PC-3 (cell line): ENCODE measurements around the gene IL4I1. TPM values are rescaled to one million over a fixed set of nuclear protein-coding genes. Genes with fewer than 3 reads are reported as not detected.

Experiments
- ATAC-seq: fragments of 200-7000 bp; cut with Tn5 transposase; 2 replicates; pipeline ENCODE4 v1.9.1; 2020; ENCODE audit warnings: mild to moderate bottlenecking, moderate library complexity
- BruUV-seq: library from RNA; stranded (reverse); fragments of 400-500 nt; replicated peaks from 2 replicates; lab custom pipeline; 2021; lab: Mats Ljungman, UMichigan
- CTCF ChIA-PET: fragments of 300-600 bp; sonication (Branson Sonifier 250); formaldehyde crosslinking; loops from one replicate; lab custom pipeline; 2022; ENCODE audit warnings: antibody characterized with exemption; lab: Charles Lee
- POLR2A ChIA-PET: fragments of 300-600 bp; sonication (Branson Sonifier 250); formaldehyde crosslinking; loops from one replicate; lab custom pipeline; 2022; ENCODE audit warnings: antibody characterized with exemption; ENCODE audit not compliant: unreplicated experiment; lab: Charles Lee
- DNase-seq: peaks from one replicate; pipeline ENCODE4 v3.0.0-alpha.2; 2015
- H2AFZ ChIP-seq: fragments of 300-600 bp; sonication (generic); 2 replicates; pipeline ENCODE4 v1.6.0; 2016; ENCODE audit warnings: antibody characterized with exemption, low read length
- H3F3A ChIP-seq: fragments of 300-600 bp; sonication (generic); one replicate; pipeline ENCODE4 v1.6.0; 2017; ENCODE audit warnings: antibody characterized with exemption, low read length, control low read depth, mild to moderate bottlenecking; ENCODE audit not compliant: unreplicated experiment
- H3K27ac ChIP-seq: fragments of 300-600 bp; sonication (generic); 2 replicates; pipeline ENCODE4 v1.5.1; 2016; ENCODE audit warnings: mild to moderate bottlenecking, low read length
- H3K27me3 ChIP-seq: fragments of 300-600 bp; sonication (generic); 2 replicates; pipeline ENCODE4 v1.6.1; 2016; ENCODE audit warnings: low read length, mixed read lengths
- H3K36me3 ChIP-seq: fragments of 300-600 bp; sonication (generic); 2 replicates; pipeline ENCODE4 v1.6.1; 2016; ENCODE audit warnings: low read depth, mixed run types, low read length, mixed read lengths
- H3K4me1 ChIP-seq: fragments of 300-600 bp; sonication (generic); 2 replicates; pipeline ENCODE4 v1.5.1; 2016; ENCODE audit warnings: low read length; ENCODE audit not compliant: insufficient read depth
- H3K4me2 ChIP-seq: fragments of 300-600 bp; sonication (generic); 2 replicates; pipeline ENCODE4 v1.6.0; 2016; ENCODE audit warnings: low read length
- H3K4me3 ChIP-seq: fragments of 300-600 bp; sonication (generic); 2 replicates; pipeline ENCODE4 v1.5.1; 2016; ENCODE audit warnings: mild to moderate bottlenecking, low read length, mixed read lengths
- H3K79me2 ChIP-seq: fragments of 300-600 bp; sonication (generic); 2 replicates; pipeline ENCODE4 v1.6.1; 2017; ENCODE audit warnings: low read length, mixed read lengths
- H3K9ac ChIP-seq: fragments of 300-600 bp; sonication (generic); 2 replicates; pipeline ENCODE4 v1.6.0; 2016; ENCODE audit warnings: mild to moderate bottlenecking, low read length
- H3K9me2 ChIP-seq: fragments of 300-600 bp; sonication (generic); replicated peaks from 2 replicates; pipeline ENCODE4 v1.6.1; 2016; ENCODE audit warnings: mixed run types, low read length, mixed read lengths
- H3K9me3 ChIP-seq: fragments of 300-600 bp; sonication (generic); 2 replicates; pipeline ENCODE4 v1.6.1; 2016; ENCODE audit warnings: low read length, mixed read lengths
- H4K20me1 ChIP-seq: fragments of 300-600 bp; sonication (generic); 2 replicates; pipeline ENCODE4 v1.6.1; 2016; ENCODE audit warnings: low read length, mixed read lengths
- CTCF ChIP-seq: fragments of 300-600 bp; sonication (generic); conservative IDR thresholded peaks from 2 replicates; pipeline ENCODE4 v1.5.1; 2017; ENCODE audit warnings: antibody characterized with exemption, low read depth, mild to moderate bottlenecking, low read length
- EZH2 ChIP-seq: fragments of 300-600 bp; sonication (generic); IDR thresholded peaks from one replicate; pipeline ENCODE4 v1.6.1; 2017; ENCODE audit warnings: antibody characterized with exemption, mild to moderate bottlenecking, low read length; ENCODE audit not compliant: unreplicated experiment
- EZH2phosphoT487 ChIP-seq: fragments of 300-600 bp; sonication (generic); IDR thresholded peaks from 2 replicates; pipeline ENCODE4 v1.6.1; 2018; ENCODE audit warnings: mild to moderate bottlenecking, antibody characterized with exemption, low read length, borderline replicate concordance
- intact Hi-C: fragments of 100-400 bp; cut with micrococcal nuclease; formaldehyde crosslinking; loops from 2 replicates; pipeline ENCODE4 v1.9.0; 2023
- total RNA-seq: library from RNA; depleted of rRNA; stranded (reverse); fragments of >200 nt; gene quantifications from 2 replicates; pipeline ENCODE4 v1.2.3, GENCODE V29; 2014

Gene IL4I1
- total RNA-seq, 1 experiment from 2014 or later, result 2.2 TPM

- no peak for ATAC-seq
- Histone ChIP-seq H3K9me2 (no peaks in the 10 kb centered on the region), H2AFZ (no peak overlapping the region), H3K4me3 (peak overlapping the region; percentile 90; the same call in 1 of the 2 replicates), H3K4me1 (peaks cover 17% of the 10 kb centered on the region), H3F3A (no peaks in the 10 kb centered on the region), H3K27ac (no peak overlapping the region), H3K9ac (no peak overlapping the region), H3K9me3 (no peaks in the 10 kb centered on the region), H3K4me2 (peak overlapping the region; percentile 95), H4K20me1 (peaks cover 17% of the 10 kb centered on the region), H3K27me3 (no peaks in the 10 kb centered on the region), H3K79me2 (peaks cover 41% of the 10 kb centered on the region), H3K36me3 (peaks cover 37% of the 10 kb centered on the region)
- TF ChIP-seq CTCF (no peak), EZH2phosphoT487 (no peak), EZH2 (no peak)
- no TSS peak for BruUV-seq
- intact Hi-C loops, result loop anchor here (5.0 kb wide), 1 partner anchor 48 kb away; the partner anchor contains the start of gene MED25
- CTCF ChIA-PET, result interaction anchor here (1.0 kb wide), 1 partner anchor 12 kb away, joined by 3 read pairs; the partner anchor contains the start of genes AKT1S1 and TBC1D17
- POLR2A ChIA-PET, result interaction anchor here (0.7 kb wide), 1 partner anchor 15 kb away, joined by 3 read pairs; no protein-coding TSS in a partner anchor
- DNase-seq, result no peak
These were observed 31.8 kb downstream of the IL4I1 start for GRCh38 chr19:49864890-49865289.

- Histone ChIP-seq H2AFZ (no peak overlapping the region), H3K4me1 (peaks cover 17% of the 10 kb centered on the region), H3K36me3 (peaks cover 42% of the 10 kb centered on the region), H3K9ac (no peak overlapping the region), H3K4me3 (no peak overlapping the region), H3K9me2 (no peaks in the 10 kb centered on the region), H3K79me2 (peaks cover 41% of the 10 kb centered on the region), H3K27ac (no peak overlapping the region), H3K27me3 (no peaks in the 10 kb centered on the region), H3K9me3 (no peaks in the 10 kb centered on the region), H3F3A (no peaks in the 10 kb centered on the region), H4K20me1 (peaks cover 17% of the 10 kb centered on the region), H3K4me2 (no peak overlapping the region)
- DNase-seq (no peak), ATAC-seq (no peak)
- no TSS peak for BruUV-seq
- CTCF ChIA-PET, result no interaction called here
- TF ChIP-seq CTCF, result no peak
- TF ChIP-seq EZH2, result no peak
- TF ChIP-seq EZH2phosphoT487, result no peak
- intact Hi-C loops, result no loop called here
- POLR2A ChIA-PET, result no interaction called here
These were observed 32.8 kb downstream of the IL4I1 start for GRCh38 chr19:49863935-49864320.

- H3K27ac ChIP-seq, result no peak overlapping the region
- H3F3A ChIP-seq, result peaks cover under 1% of the 10 kb centered on the region
- intact Hi-C loops, result no loop called here
- no peak for TF ChIP-seq EZH2
- TF ChIP-seq CTCF, result no peak
- no peak for TF ChIP-seq EZH2phosphoT487
- H3K4me1 ChIP-seq, result peaks cover 17% of the 10 kb centered on the region
- H3K79me2 ChIP-seq, result peaks cover 41% of the 10 kb centered on the region
- H3K36me3 ChIP-seq, result peaks cover 45% of the 10 kb centered on the region
- BruUV-seq, result no TSS peak
- H3K9me2 ChIP-seq, result no peaks in the 10 kb centered on the region
- CTCF ChIA-PET, result no interaction called here
- H3K4me2 ChIP-seq, result no peak overlapping the region
- H3K9me3 ChIP-seq, result no peaks in the 10 kb centered on the region
- no peak overlapping the region for H3K4me3 ChIP-seq
- no peak overlapping the region for H3K9ac ChIP-seq
- POLR2A ChIA-PET, result no interaction called here
- H2AFZ ChIP-seq, result no peak overlapping the region
- no peak for ATAC-seq
- H4K20me1 ChIP-seq, result peaks cover 17% of the 10 kb centered on the region
- DNase-seq, result no peak
- H3K27me3 ChIP-seq, result no peaks in the 10 kb centered on the region
These were observed 33.3 kb downstream of the IL4I1 start for GRCh38 chr19:49863254-49863934.
